IMR-90 (cell line): ENCODE measurements around the gene HIVEP3. TPM values are rescaled to one million over a fixed set of nuclear protein-coding genes. Genes with fewer than 3 reads are reported as not detected.

ENCODE experiments used
- ATAC-seq: fragments of 200-7000 bp; cut with Tn5 transposase; 2 replicates; pipeline ENCODE4 v1.9.1; 2020; ENCODE audit warnings: low read depth, mild to moderate bottlenecking, moderate library complexity
- BruUV-seq: library from RNA; stranded (reverse); fragments of 400-500 nt; replicated peaks from 2 replicates; lab custom pipeline; 2021; lab: Mats Ljungman, UMichigan
- CTCF ChIA-PET: fragments of 300-600 bp; formaldehyde crosslinking; extraction: SDS; loops from one replicate; lab custom pipeline; 2021; ENCODE audit warnings: antibody characterized with exemption; lab: Yijun Ruan, JAX
- POLR2A ChIA-PET: fragments of 300-600 bp; sonication (Branson Sonifier 250); formaldehyde crosslinking; loops from one replicate; lab custom pipeline; 2022; ENCODE audit warnings: antibody characterized with exemption; ENCODE audit not compliant: unreplicated experiment; lab: Charles Lee
- DNase-seq: peaks from one replicate; pipeline ENCODE4 v3.0.0; 2013
- H2AFZ ChIP-seq: replicated peaks from 2 replicates; pipeline ENCODE3; 2013; ENCODE audit warnings: low read length, mild to moderate bottlenecking; ENCODE audit not compliant: poor library complexity
- H2AK5ac ChIP-seq: 2 replicates; pipeline ENCODE4 v1.6.1; 2013; ENCODE audit warnings: low read depth, low read length, inconsistent platforms
- H2AK9ac ChIP-seq: replicated peaks from 2 replicates; pipeline ENCODE3; 2013; ENCODE audit warnings: mild to moderate bottlenecking, low read depth, low read length, moderate library complexity; ENCODE audit not compliant: poor library complexity
- H2BK120ac ChIP-seq: 2 replicates; pipeline ENCODE4 v1.6.1; 2013; ENCODE audit warnings: low read depth, low read length, inconsistent platforms
- H2BK15ac ChIP-seq: 3 replicates; pipeline ENCODE4 v1.6.1; 2013; ENCODE audit warnings: low read depth, low read length, inconsistent platforms
- H2BK20ac ChIP-seq: 2 replicates; pipeline ENCODE4 v1.6.1; 2013; ENCODE audit warnings: low read depth, mild to moderate bottlenecking, inconsistent platforms, low read length, moderate library complexity
- H2BK5ac ChIP-seq: 2 replicates; pipeline ENCODE4 v1.6.1; 2013; ENCODE audit warnings: mild to moderate bottlenecking, low read depth, low read length, inconsistent platforms; ENCODE audit not compliant: poor library complexity, severe bottlenecking
- H3K14ac ChIP-seq: replicated peaks from 2 replicates; pipeline ENCODE4 v1.6.1; 2013; ENCODE audit warnings: low read depth, low read length, inconsistent platforms
- H3K18ac ChIP-seq: 2 replicates; pipeline ENCODE4 v1.6.1; 2013; ENCODE audit warnings: low read depth, low read length, control low read depth
- H3K23ac ChIP-seq: 2 replicates; pipeline ENCODE4 v1.6.1; 2013; ENCODE audit warnings: low read depth, low read length, inconsistent platforms
- H3K27ac ChIP-seq: 2 replicates; pipeline ENCODE4 v1.5.1; 2013; ENCODE audit warnings: mild to moderate bottlenecking, control low read depth, low read length; ENCODE audit not compliant: insufficient read depth
- H3K27me3 ChIP-seq: 2 replicates; pipeline ENCODE4 v1.6.1; 2013; ENCODE audit warnings: low read length; ENCODE audit not compliant: control insufficient read depth, insufficient read depth
- H3K36me3 ChIP-seq: 2 replicates; pipeline ENCODE4 v1.6.1; 2013; ENCODE audit warnings: low read length, mixed read lengths; ENCODE audit not compliant: control insufficient read depth, insufficient read depth
- H3K4ac ChIP-seq: 2 replicates; pipeline ENCODE4 v1.6.1; 2013; ENCODE audit warnings: low read depth, low read length, inconsistent platforms
- H3K4me1 ChIP-seq: 2 replicates; pipeline ENCODE4 v1.6.1; 2013; ENCODE audit warnings: low read length, mixed read lengths; ENCODE audit not compliant: control insufficient read depth, insufficient read depth
- H3K4me2 ChIP-seq: 2 replicates; pipeline ENCODE4 v1.6.1; 2013; ENCODE audit warnings: low read depth, mild to moderate bottlenecking, control low read depth, low read length, moderate library complexity
- H3K4me3 ChIP-seq: 2 replicates; pipeline ENCODE4 v1.5.1; 2013; ENCODE audit warnings: low read depth, mild to moderate bottlenecking, control low read depth, low read length, moderate library complexity; ENCODE audit not compliant: insufficient read depth
- H3K56ac ChIP-seq: 2 replicates; pipeline ENCODE4 v1.6.1; 2013; ENCODE audit warnings: low read length, inconsistent platforms; ENCODE audit not compliant: insufficient read depth; ENCODE audit errors: extremely low read depth
- H3K79me1 ChIP-seq, 2 experiments: 2 replicates each; pipeline ENCODE4 v1.6.1; 2013; ENCODE audit warnings: low read length in 2 of 2, inconsistent platforms in 1 of 2, low read depth in 1 of 2
- H3K9ac ChIP-seq: 2 replicates; pipeline ENCODE4 v1.6.1; 2013; ENCODE audit warnings: low read depth, low read length, control low read depth
- H3K9me1 ChIP-seq: 2 replicates; pipeline ENCODE4 v1.6.1; 2013; ENCODE audit warnings: low read length, inconsistent platforms; ENCODE audit not compliant: insufficient read depth
- H3K9me3 ChIP-seq: 2 replicates; pipeline ENCODE4 v1.6.1; 2013; ENCODE audit warnings: low read length; ENCODE audit not compliant: control insufficient read depth, insufficient read depth
- H4K20me1 ChIP-seq: 2 replicates; pipeline ENCODE4 v1.6.1; 2013; ENCODE audit warnings: low read length, inconsistent platforms; ENCODE audit not compliant: insufficient read depth
- H4K5ac ChIP-seq: 2 replicates; pipeline ENCODE4 v1.6.1; 2013; ENCODE audit warnings: mild to moderate bottlenecking, low read depth, low read length, control low read depth
- H4K8ac ChIP-seq, 2 experiments: 2 replicates each; pipeline ENCODE4 v1.6.1; 2013; ENCODE audit warnings: low read depth in 2 of 2, low read length in 2 of 2, control low read depth in 1 of 2, inconsistent platforms in 1 of 2
- H4K91ac ChIP-seq: 2 replicates; pipeline ENCODE4 v1.6.1; 2013; ENCODE audit warnings: low read depth, low read length, inconsistent platforms; ENCODE audit not compliant: insufficient read depth
- BHLHE40 ChIP-seq: fragments of 150-350 bp; IDR thresholded peaks from 2 replicates; pipeline ENCODE4 v1.6.1; 2016; ENCODE audit warnings: mild to moderate bottlenecking, low read depth, low read length
- CEBPB ChIP-seq: IDR thresholded peaks from 2 replicates; pipeline ENCODE4 v1.6.1; 2012; ENCODE audit warnings: low read depth, low read length, improper control_type of control experiment
- CHD1 ChIP-seq: IDR thresholded peaks from 2 replicates; pipeline ENCODE4 v1.6.1; 2012; ENCODE audit warnings: low read depth, low read length, improper control_type of control experiment
- CTCF ChIP-seq: conservative IDR thresholded peaks from 2 replicates; pipeline ENCODE4 v1.5.1; 2012; ENCODE audit warnings: mild to moderate bottlenecking, low read depth, low read length, improper control_type of control experiment
- ELK1 ChIP-seq: fragments of 150-350 bp; IDR thresholded peaks from 2 replicates; pipeline ENCODE4 v1.6.1; 2016; ENCODE audit warnings: low read depth, mild to moderate bottlenecking, low read length, moderate library complexity, borderline replicate concordance
- FOS ChIP-seq: fragments of 150-350 bp; IDR thresholded peaks from 2 replicates; pipeline ENCODE4 v1.6.1; 2016; ENCODE audit warnings: low read depth, low read length
- MAFK ChIP-seq: IDR thresholded peaks from 2 replicates; pipeline ENCODE4 v1.6.1; 2012; ENCODE audit warnings: low read depth, low read length, improper control_type of control experiment
- MAZ ChIP-seq: IDR thresholded peaks from 2 replicates; pipeline ENCODE4 v1.6.1; 2012; ENCODE audit warnings: low read depth, mild to moderate bottlenecking, low read length, improper control_type of control experiment, moderate library complexity, borderline replicate concordance
- MXI1 ChIP-seq: IDR thresholded peaks from 2 replicates; pipeline ENCODE4 v1.6.1; 2012; ENCODE audit warnings: low read depth, mild to moderate bottlenecking, low read length, moderate library complexity, borderline replicate concordance
- NFE2L2 ChIP-seq: fragments of 150-350 bp; IDR thresholded peaks from 2 replicates; pipeline ENCODE4 v1.6.1; 2016; ENCODE audit warnings: low read depth, mild to moderate bottlenecking, low read length
- POLR2A ChIP-seq: IDR thresholded peaks from 2 replicates; pipeline ENCODE4 v1.6.1; 2012; ENCODE audit warnings: mild to moderate bottlenecking, low read depth, low read length
- RAD21 ChIP-seq: IDR thresholded peaks from 2 replicates; pipeline ENCODE4 v1.6.1; 2012; ENCODE audit warnings: low read length, improper control_type of control experiment
- RCOR1 ChIP-seq: IDR thresholded peaks from 2 replicates; pipeline ENCODE4 v1.6.1; 2012; ENCODE audit warnings: mild to moderate bottlenecking, low read length, improper control_type of control experiment; ENCODE audit not compliant: insufficient replicate concordance
- RFX5 ChIP-seq: IDR thresholded peaks from 2 replicates; pipeline ENCODE4 v1.8.0; 2012; ENCODE audit warnings: low read depth, mild to moderate bottlenecking, low read length, moderate library complexity
- SMC3 ChIP-seq: fragments of 150-350 bp; IDR thresholded peaks from 2 replicates; pipeline ENCODE4 v1.6.1; 2016; ENCODE audit warnings: low read depth, mild to moderate bottlenecking, antibody characterized with exemption, low read length, moderate library complexity
- WGBS, 2 experiments: methylation state at CpG; one replicate each; pipeline versions ENCODE4 v1.1.5 to v1.1.7; 2013; ENCODE audit warnings: missing lambda C conversion rate in 2 of 2; ENCODE audit not compliant: insufficient read length in 1 of 2; ENCODE audit errors: extremely low coverage in 2 of 2; 5-methylcytosine and 5-hydroxymethylcytosine counted together
- dilution Hi-C: fragments of 300-500 bp; cut with HindIII; formaldehyde crosslinking; loops from one replicate; pipeline ENCODE4 v1.14.3; 2018; ENCODE audit warnings: low sequenced_read_pairs; ENCODE audit not compliant: unreplicated experiment
- in situ Hi-C: fragments of 300-500 bp; cut with MboI; formaldehyde crosslinking; loops from 3 replicates; pipeline ENCODE4 v1.14.3; 2019; ENCODE audit warnings: low sequenced_read_pairs, inconsistent platforms, mixed read lengths
- intact Hi-C: fragments of 100-400 bp; cut with micrococcal nuclease; formaldehyde crosslinking; loops from 2 replicates; pipeline ENCODE4 v1.10.0; 2022
- polyA plus RNA-seq, 3 experiments: library from polyadenylated mRNA; depleted of rRNA; stranded (reverse); fragments of >200 nt; gene quantifications; 2 replicates each; pipeline ENCODE4 v1.2.3, GENCODE V29; 2012; ENCODE audit warnings: low replicate concordance in 1 of 3
- total RNA-seq: library from RNA; depleted of rRNA; stranded (reverse); fragments of >200 nt; gene quantifications from 2 replicates; pipeline ENCODE4 v1.2.3, GENCODE V29; 2012
- TF ChIP-seq, protein P1 (sequence below): fragments of 150-350 bp; IDR thresholded peaks from 2 replicates; pipeline ENCODE4 v1.6.1; 2017; ENCODE audit warnings: mild to moderate bottlenecking, antibody characterized with exemption, low read length, low read depth

The HIVEP3 gene
- total and polyA plus RNA-seq, 2 of the 4 experiments (the other 2 are of a cell fraction): 1.4 to 4.0 TPM

DNA sequence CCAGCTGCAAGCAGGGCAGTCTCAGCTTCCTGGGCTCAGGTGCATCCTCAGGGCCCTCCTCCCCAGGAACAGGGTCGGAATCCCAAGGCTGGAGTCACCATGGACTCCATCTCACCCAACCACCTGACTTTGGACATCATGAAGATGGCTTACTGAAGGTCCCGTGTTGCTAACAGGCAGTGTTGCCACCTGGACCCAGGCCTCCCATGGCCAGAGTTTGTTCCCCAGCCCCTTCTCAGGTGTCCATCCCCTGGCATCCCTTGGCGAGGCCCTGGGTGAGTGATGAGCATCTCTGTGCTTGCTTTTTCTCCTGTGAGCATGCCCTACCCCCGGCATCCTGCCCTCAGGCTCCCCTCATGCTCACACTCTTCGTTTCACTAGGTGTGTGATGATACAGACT is 332.5 kb downstream of the HIVEP3 start:
- POLR2A ChIA-PET: no interaction called here
- Histone ChIP-seq H3K18ac (no peak overlapping the region), H3K36me3 (no peaks in the 10 kb centered on the region), H3K27ac (no peak overlapping the region), H3K23ac (no peak overlapping the region), H2BK5ac (no peak overlapping the region), H3K4me2 (no peak overlapping the region), H3K4ac (no peak overlapping the region), H4K20me1 (no peaks in the 10 kb centered on the region), H3K4me3 (no peak overlapping the region), H3K4me1 (no peaks in the 10 kb centered on the region), H2BK15ac (no peak overlapping the region), H4K8ac (no peak overlapping the region), H4K5ac (no peak overlapping the region), H3K79me1 (peaks cover 0 to 2% of the 10 kb centered on the region in 2 experiments; a peak in 2 of 4 replicates), H3K27me3 (no peaks in the 10 kb centered on the region), H3K9me1 (no peaks in the 10 kb centered on the region), H2AK9ac (peak overlapping the region; percentile 13), H2AK5ac (no peak overlapping the region), H3K9ac (no peak overlapping the region), H4K91ac (no peak overlapping the region), H2AFZ (no peak overlapping the region), H3K56ac (no peak overlapping the region), H3K14ac (no peak overlapping the region), H3K9me3 (no peaks in the 10 kb centered on the region), H2BK20ac (no peak overlapping the region), H2BK120ac (no peak overlapping the region)
- dilution Hi-C loops (no loop called here), intact Hi-C loops (no loop called here), in situ Hi-C loops (no loop called here)
- no peak for TF ChIP-seq CEBPB
- TF ChIP-seq MXI1: no peak
- TF ChIP-seq, protein P1, sequence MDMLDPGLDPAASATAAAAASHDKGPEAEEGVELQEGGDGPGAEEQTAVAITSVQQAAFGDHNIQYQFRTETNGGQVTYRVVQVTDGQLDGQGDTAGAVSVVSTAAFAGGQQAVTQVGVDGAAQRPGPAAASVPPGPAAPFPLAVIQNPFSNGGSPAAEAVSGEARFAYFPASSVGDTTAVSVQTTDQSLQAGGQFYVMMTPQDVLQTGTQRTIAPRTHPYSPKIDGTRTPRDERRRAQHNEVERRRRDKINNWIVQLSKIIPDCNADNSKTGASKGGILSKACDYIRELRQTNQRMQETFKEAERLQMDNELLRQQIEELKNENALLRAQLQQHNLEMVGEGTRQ: no peak
- TF ChIP-seq CTCF: no peak
- TF ChIP-seq NFE2L2: no peak
- TF ChIP-seq RAD21: no peak
- TF ChIP-seq SMC3: no peak
- TF ChIP-seq ELK1: no peak
- no peak for TF ChIP-seq CHD1
- TF ChIP-seq RCOR1: no peak
- TF ChIP-seq MAFK: no peak
- no peak for TF ChIP-seq POLR2A
- TF ChIP-seq BHLHE40: no peak
- TF ChIP-seq MAZ: no peak
- TF ChIP-seq RFX5: no peak
- TF ChIP-seq FOS: no peak
- no peak for DNase-seq
- no TSS peak for BruUV-seq
- 77% methylated on average over 2 of the region's 5 CpGs; no CpG with 5 or more reads in 1 of the 2 experiments for WGBS, 2 experiments
- ATAC-seq: no peak
- CTCF ChIA-PET: no interaction called here
